PFSK-1 (cell line): Measurements from ENCODE around the gene SERPINA5.

Source experiments
- POLR2AphosphoS5 ChIP-seq: IDR thresholded peaks from 2 replicates; pipeline ENCODE4 v1.6.1; 2012; ENCODE audit warnings: low read depth, mild to moderate bottlenecking, control low read depth, low read length, moderate library complexity
- SIN3A ChIP-seq: IDR thresholded peaks from 2 replicates; pipeline ENCODE4 v1.6.1; 2012; ENCODE audit warnings: mild to moderate bottlenecking, low read length, moderate library complexity, borderline replicate concordance; ENCODE audit not compliant: insufficient read depth
- TAF1 ChIP-seq: IDR thresholded peaks from 2 replicates; pipeline ENCODE4 v1.6.1; 2012; ENCODE audit warnings: low read length, control low read depth, borderline replicate concordance; ENCODE audit not compliant: insufficient read depth

GRCh38 chr14:94620597-94620996, 39.4 kb downstream of the SERPINA5 start:
- TF ChIP-seq POLR2AphosphoS5 (no peak), SIN3A (no peak), TAF1 (no peak)
